IMR-90 (cell line): Measurements from ENCODE around the gene ACTRT3. TPM values are rescaled to one million over a fixed set of nuclear protein-coding genes. Genes with fewer than 3 reads are reported as not detected.

Source experiments
- ATAC-seq: fragments of 200-7000 bp; cut with Tn5 transposase; 2 replicates; pipeline ENCODE4 v1.9.1; 2020; ENCODE audit warnings: low read depth, mild to moderate bottlenecking, moderate library complexity
- BruUV-seq: library from RNA; stranded (reverse); fragments of 400-500 nt; replicated peaks from 2 replicates; lab custom pipeline; 2021; lab: Mats Ljungman, UMichigan
- CTCF ChIA-PET: fragments of 300-600 bp; formaldehyde crosslinking; extraction: SDS; loops from one replicate; lab custom pipeline; 2021; ENCODE audit warnings: antibody characterized with exemption; lab: Yijun Ruan, JAX
- POLR2A ChIA-PET: fragments of 300-600 bp; sonication (Branson Sonifier 250); formaldehyde crosslinking; loops from one replicate; lab custom pipeline; 2022; ENCODE audit warnings: antibody characterized with exemption; ENCODE audit not compliant: unreplicated experiment; lab: Charles Lee
- DNase-seq: peaks from one replicate; pipeline ENCODE4 v3.0.0; 2013
- H2AFZ ChIP-seq: replicated peaks from 2 replicates; pipeline ENCODE3; 2013; ENCODE audit warnings: low read length, mild to moderate bottlenecking; ENCODE audit not compliant: poor library complexity
- H2AK5ac ChIP-seq: 2 replicates; pipeline ENCODE4 v1.6.1; 2013; ENCODE audit warnings: low read depth, low read length, inconsistent platforms
- H2AK9ac ChIP-seq: replicated peaks from 2 replicates; pipeline ENCODE3; 2013; ENCODE audit warnings: mild to moderate bottlenecking, low read depth, low read length, moderate library complexity; ENCODE audit not compliant: poor library complexity
- H2BK120ac ChIP-seq: 2 replicates; pipeline ENCODE4 v1.6.1; 2013; ENCODE audit warnings: low read depth, low read length, inconsistent platforms
- H2BK15ac ChIP-seq: 3 replicates; pipeline ENCODE4 v1.6.1; 2013; ENCODE audit warnings: low read depth, low read length, inconsistent platforms
- H2BK20ac ChIP-seq: 2 replicates; pipeline ENCODE4 v1.6.1; 2013; ENCODE audit warnings: low read depth, mild to moderate bottlenecking, inconsistent platforms, low read length, moderate library complexity
- H2BK5ac ChIP-seq: 2 replicates; pipeline ENCODE4 v1.6.1; 2013; ENCODE audit warnings: mild to moderate bottlenecking, low read depth, low read length, inconsistent platforms; ENCODE audit not compliant: poor library complexity, severe bottlenecking
- H3K14ac ChIP-seq: replicated peaks from 2 replicates; pipeline ENCODE4 v1.6.1; 2013; ENCODE audit warnings: low read depth, low read length, inconsistent platforms
- H3K18ac ChIP-seq: 2 replicates; pipeline ENCODE4 v1.6.1; 2013; ENCODE audit warnings: low read depth, low read length, control low read depth
- H3K23ac ChIP-seq: 2 replicates; pipeline ENCODE4 v1.6.1; 2013; ENCODE audit warnings: low read depth, low read length, inconsistent platforms
- H3K27ac ChIP-seq: 2 replicates; pipeline ENCODE4 v1.5.1; 2013; ENCODE audit warnings: mild to moderate bottlenecking, control low read depth, low read length; ENCODE audit not compliant: insufficient read depth
- H3K27me3 ChIP-seq: 2 replicates; pipeline ENCODE4 v1.6.1; 2013; ENCODE audit warnings: low read length; ENCODE audit not compliant: control insufficient read depth, insufficient read depth
- H3K36me3 ChIP-seq: 2 replicates; pipeline ENCODE4 v1.6.1; 2013; ENCODE audit warnings: low read length, mixed read lengths; ENCODE audit not compliant: control insufficient read depth, insufficient read depth
- H3K4ac ChIP-seq: 2 replicates; pipeline ENCODE4 v1.6.1; 2013; ENCODE audit warnings: low read depth, low read length, inconsistent platforms
- H3K4me1 ChIP-seq: 2 replicates; pipeline ENCODE4 v1.6.1; 2013; ENCODE audit warnings: low read length, mixed read lengths; ENCODE audit not compliant: control insufficient read depth, insufficient read depth
- H3K4me2 ChIP-seq: 2 replicates; pipeline ENCODE4 v1.6.1; 2013; ENCODE audit warnings: low read depth, mild to moderate bottlenecking, control low read depth, low read length, moderate library complexity
- H3K4me3 ChIP-seq: 2 replicates; pipeline ENCODE4 v1.5.1; 2013; ENCODE audit warnings: low read depth, mild to moderate bottlenecking, control low read depth, low read length, moderate library complexity; ENCODE audit not compliant: insufficient read depth
- H3K56ac ChIP-seq: 2 replicates; pipeline ENCODE4 v1.6.1; 2013; ENCODE audit warnings: low read length, inconsistent platforms; ENCODE audit not compliant: insufficient read depth; ENCODE audit errors: extremely low read depth
- H3K79me1 ChIP-seq, 2 experiments: 2 replicates each; pipeline ENCODE4 v1.6.1; 2013; ENCODE audit warnings: low read length in 2 of 2, inconsistent platforms in 1 of 2, low read depth in 1 of 2
- H3K9ac ChIP-seq: 2 replicates; pipeline ENCODE4 v1.6.1; 2013; ENCODE audit warnings: low read depth, low read length, control low read depth
- H3K9me1 ChIP-seq: 2 replicates; pipeline ENCODE4 v1.6.1; 2013; ENCODE audit warnings: low read length, inconsistent platforms; ENCODE audit not compliant: insufficient read depth
- H3K9me3 ChIP-seq: 2 replicates; pipeline ENCODE4 v1.6.1; 2013; ENCODE audit warnings: low read length; ENCODE audit not compliant: control insufficient read depth, insufficient read depth
- H4K20me1 ChIP-seq: 2 replicates; pipeline ENCODE4 v1.6.1; 2013; ENCODE audit warnings: low read length, inconsistent platforms; ENCODE audit not compliant: insufficient read depth
- H4K5ac ChIP-seq: 2 replicates; pipeline ENCODE4 v1.6.1; 2013; ENCODE audit warnings: mild to moderate bottlenecking, low read depth, low read length, control low read depth
- H4K8ac ChIP-seq, 2 experiments: 2 replicates each; pipeline ENCODE4 v1.6.1; 2013; ENCODE audit warnings: low read depth in 2 of 2, low read length in 2 of 2, control low read depth in 1 of 2, inconsistent platforms in 1 of 2
- H4K91ac ChIP-seq: 2 replicates; pipeline ENCODE4 v1.6.1; 2013; ENCODE audit warnings: low read depth, low read length, inconsistent platforms; ENCODE audit not compliant: insufficient read depth
- CEBPB ChIP-seq: IDR thresholded peaks from 2 replicates; pipeline ENCODE4 v1.6.1; 2012; ENCODE audit warnings: low read depth, low read length, improper control_type of control experiment
- CHD1 ChIP-seq: IDR thresholded peaks from 2 replicates; pipeline ENCODE4 v1.6.1; 2012; ENCODE audit warnings: low read depth, low read length, improper control_type of control experiment
- CTCF ChIP-seq: conservative IDR thresholded peaks from 2 replicates; pipeline ENCODE4 v1.5.1; 2012; ENCODE audit warnings: mild to moderate bottlenecking, low read depth, low read length, improper control_type of control experiment
- MAZ ChIP-seq: IDR thresholded peaks from 2 replicates; pipeline ENCODE4 v1.6.1; 2012; ENCODE audit warnings: low read depth, mild to moderate bottlenecking, low read length, improper control_type of control experiment, moderate library complexity, borderline replicate concordance
- MXI1 ChIP-seq: IDR thresholded peaks from 2 replicates; pipeline ENCODE4 v1.6.1; 2012; ENCODE audit warnings: low read depth, mild to moderate bottlenecking, low read length, moderate library complexity, borderline replicate concordance
- POLR2A ChIP-seq: IDR thresholded peaks from 2 replicates; pipeline ENCODE4 v1.6.1; 2012; ENCODE audit warnings: mild to moderate bottlenecking, low read depth, low read length
- SMC3 ChIP-seq: fragments of 150-350 bp; IDR thresholded peaks from 2 replicates; pipeline ENCODE4 v1.6.1; 2016; ENCODE audit warnings: low read depth, mild to moderate bottlenecking, antibody characterized with exemption, low read length, moderate library complexity
- USF2 ChIP-seq: fragments of 150-350 bp; IDR thresholded peaks from 2 replicates; pipeline ENCODE4 v1.6.1; 2017; ENCODE audit warnings: mild to moderate bottlenecking, antibody characterized with exemption, low read length, low read depth
- WGBS, 2 experiments: methylation state at CpG; one replicate each; pipeline versions ENCODE4 v1.1.5 to v1.1.7; 2013; ENCODE audit warnings: missing lambda C conversion rate in 2 of 2; ENCODE audit not compliant: insufficient read length in 1 of 2; ENCODE audit errors: extremely low coverage in 2 of 2; 5-methylcytosine and 5-hydroxymethylcytosine counted together
- dilution Hi-C: fragments of 300-500 bp; cut with HindIII; formaldehyde crosslinking; loops from one replicate; pipeline ENCODE4 v1.14.3; 2018; ENCODE audit warnings: low sequenced_read_pairs; ENCODE audit not compliant: unreplicated experiment
- in situ Hi-C: fragments of 300-500 bp; cut with MboI; formaldehyde crosslinking; loops from 3 replicates; pipeline ENCODE4 v1.14.3; 2019; ENCODE audit warnings: low sequenced_read_pairs, inconsistent platforms, mixed read lengths
- intact Hi-C: fragments of 100-400 bp; cut with micrococcal nuclease; formaldehyde crosslinking; loops from 2 replicates; pipeline ENCODE4 v1.10.0; 2022
- polyA plus RNA-seq, 3 experiments: library from polyadenylated mRNA; depleted of rRNA; stranded (reverse); fragments of >200 nt; gene quantifications; 2 replicates each; pipeline ENCODE4 v1.2.3, GENCODE V29; 2012; ENCODE audit warnings: low replicate concordance in 1 of 3
- total RNA-seq: library from RNA; depleted of rRNA; stranded (reverse); fragments of >200 nt; gene quantifications from 2 replicates; pipeline ENCODE4 v1.2.3, GENCODE V29; 2012

Gene ACTRT3
- total and polyA plus RNA-seq, 2 of the 4 experiments (the other 2 are of a cell fraction): 0.97 to 2.5 TPM

- Histone ChIP-seq H3K14ac (peak within 1 kb of the TSS; percentile 97), H2BK120ac (peak within 1 kb of the TSS; percentile 87), H4K5ac (peak within 1 kb of the TSS; percentile 79), H3K27ac (peak within 1 kb of the TSS; percentile 94), H3K18ac (peak within 1 kb of the TSS; percentile 70), H2AK9ac (peak within 1 kb of the TSS; percentile 90), H3K27me3 (no peaks in the 10 kb centered on the region), H3K79me1 (peaks cover 5 to 12% of the 10 kb centered on the region in 2 experiments), H3K4ac (peak within 1 kb of the TSS; percentile 94), H4K8ac (peak within 1 kb of the TSS; percentile 63 to 92), H2BK20ac (no peak within 1 kb of the TSS), H4K91ac (peak within 1 kb of the TSS; percentile 81), H3K56ac (peak within 1 kb of the TSS; percentile 91), H3K9me3 (no peaks in the 10 kb centered on the region), H3K36me3 (peaks cover 5% of the 10 kb centered on the region), H2BK15ac (peak within 1 kb of the TSS; percentile 8; the same call in 1 of the 3 replicates), H3K4me3 (peak within 1 kb of the TSS; percentile 80), H3K9ac (peak within 1 kb of the TSS; percentile 90), H3K4me1 (no peaks in the 10 kb centered on the region), H3K23ac (peak within 1 kb of the TSS; percentile 85), H2BK5ac (peak within 1 kb of the TSS; percentile 86), H2AFZ (peak within 1 kb of the TSS; percentile 94), H2AK5ac (peak within 1 kb of the TSS; percentile 41), H3K9me1 (no peaks in the 10 kb centered on the region), H4K20me1 (no peaks in the 10 kb centered on the region), H3K4me2 (peak within 1 kb of the TSS; percentile 93)
- CTCF ChIA-PET: interaction anchor here (0.7 kb wide), 1 partner anchor 12 kb away, joined by 4 read pairs; no protein-coding TSS in a partner anchor
- POLR2A ChIA-PET: interaction anchor here (0.6 kb wide), 1 partner anchor 493 kb away, joined by 4 read pairs; no protein-coding TSS in a partner anchor
- 0% methylated on average over 4 of the region's 61 CpGs; no CpG with 5 or more reads in 1 of the 2 experiments for WGBS, 2 experiments
- TF ChIP-seq USF2: no peak; the same call in 1 of the 2 replicates
- TF ChIP-seq CEBPB: peak; percentile 63; the same call in 1 of the 2 replicates
- TF ChIP-seq CHD1: 0 out of 2 replicates have a peak, but pooled peaks have one; percentile 69
- no peak for TF ChIP-seq SMC3
- TF ChIP-seq CTCF: peak; percentile 18; the same call in 1 of the 2 replicates
- TF ChIP-seq MXI1: peak; percentile 65
- TF ChIP-seq MAZ: peak; percentile 82; the same call in 1 of the 2 replicates
- TF ChIP-seq POLR2A: peak; percentile 97
- BruUV-seq: TSS peak; percentile 87
- in situ Hi-C loops: loop anchor here (25.0 kb wide), 1 partner anchor 1686 kb away; the partner anchor contains the start of gene GOLIM4
- dilution Hi-C loops: no loop called here
- peak; percentile 86 for ATAC-seq
- intact Hi-C loops: loop anchor here (2.0 to 10.0 kb wide), 2 partner anchors 212 to 626 kb away; no protein-coding TSS in a partner anchor
- peak; percentile 86 for DNase-seq
Measured at GRCh38 chr3:169772897-169773816, 3.8 kb upstream of the ACTRT3 start, which contains the start of gene MYNN. MYNN (plus strand) TSS chr3:169773396; CDS start chr3:169774296, 900 bp downstream.
